GM19035 (cell line): Measurements from ENCODE around the gene MACO1.
"Not testable (repeated sequence)": the region's sequence is repeated elsewhere in the genome, so short reads cannot be mapped to it uniquely, and the experiment has no call there.

Experiments used
- ATAC-seq: cut with Tn5 transposase; IDR thresholded peaks from one replicate; pipeline ENCODE4 v1.9.1; 2021; ENCODE audit not compliant: unreplicated experiment

MACO1 gene

GRCh38 chr1:25420715-25421114 is 10.0 kb upstream of the MACO1 start, which contains the start of gene RHCE:
Gene RHCE (minus strand): TSS chr1:25420825. CDS start chr1:25420786, 39 bp downstream.
- not testable (repeated sequence) for ATAC-seq

DNA sequence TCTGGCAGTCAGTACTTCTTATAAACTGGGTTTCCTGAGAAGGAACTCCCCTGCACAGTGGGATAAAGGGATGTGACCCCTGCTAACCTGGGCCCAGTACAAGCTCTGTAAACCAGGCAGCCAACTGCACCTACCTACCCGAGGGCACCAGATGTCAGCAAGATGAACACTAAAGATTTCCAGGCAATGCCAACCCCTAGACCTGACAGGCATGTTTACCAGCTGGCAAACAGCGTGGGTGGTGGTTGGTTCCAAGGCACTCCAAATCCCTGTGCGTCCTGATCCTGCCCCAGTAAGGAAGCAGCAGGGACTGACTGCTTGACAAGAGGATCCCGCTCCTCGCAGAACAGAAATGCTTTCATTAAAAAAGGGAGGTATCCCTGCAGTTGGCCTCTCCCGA is 7.5 kb upstream of the MACO1 start:
- not testable (repeated sequence) for ATAC-seq

- ATAC-seq: no peak
These were observed 5.3 kb upstream of the MACO1 start for GRCh38 chr1:25425098-25426085.

DNA sequence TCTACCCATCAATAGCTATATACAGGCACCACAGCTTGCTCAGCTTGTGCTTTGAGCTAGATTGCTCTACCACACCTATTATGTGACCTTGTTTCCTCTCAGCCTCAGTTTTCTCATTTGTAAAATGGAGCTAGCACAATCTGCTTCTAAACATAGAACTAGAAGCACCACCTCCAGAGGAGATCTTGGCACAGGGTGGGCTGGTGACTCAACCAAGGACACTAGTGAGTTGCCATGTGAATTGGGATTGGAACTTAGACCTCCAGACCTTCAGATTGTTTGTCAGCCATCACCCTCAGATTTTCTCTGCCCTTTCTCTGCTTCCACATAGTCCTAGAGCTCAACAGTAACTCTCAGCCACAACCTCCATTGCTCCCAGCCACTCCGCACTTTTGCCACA is 3.0 kb upstream of the MACO1 start:
- no peak for ATAC-seq

- no peak for ATAC-seq
These were observed 2.1 kb upstream of the MACO1 start for GRCh38 chr1:25428475-25429166.

GRCh38 chr1:25430967-25431881 is 527 bp downstream of the MACO1 start:
- ATAC-seq: peak; percentile 37

GRCh38 chr1:25431955-25432719 is 1.4 kb downstream of the MACO1 start:
- ATAC-seq: no peak

DNA sequence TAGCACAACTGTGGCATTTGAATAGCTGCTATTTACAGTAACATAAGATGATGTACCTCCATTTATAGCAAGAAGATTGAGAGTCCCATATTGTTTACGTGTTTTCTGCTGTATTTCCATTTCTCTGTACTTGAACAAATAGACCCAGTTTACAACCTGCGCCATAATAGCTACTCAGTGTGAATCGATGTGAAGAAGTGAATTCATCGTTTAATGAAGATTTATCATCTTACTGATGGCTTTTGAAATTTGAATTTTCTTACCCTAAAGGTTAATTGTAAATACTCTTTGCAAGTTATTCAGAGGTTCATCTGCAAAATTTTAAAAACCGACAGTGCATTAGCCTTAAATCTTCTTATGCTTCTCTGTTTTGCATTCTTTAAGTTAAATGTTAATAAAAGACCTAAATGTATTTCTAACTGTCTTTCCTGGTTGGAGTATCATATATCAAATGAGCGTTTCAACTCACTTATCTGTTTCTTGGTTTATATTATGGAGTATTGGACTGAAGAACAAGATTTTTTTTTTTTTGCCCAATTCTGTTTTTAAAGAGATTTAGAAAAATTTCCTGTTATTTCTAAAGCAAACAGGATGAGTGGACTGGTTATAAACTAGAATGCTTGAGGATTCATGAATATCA is 2.2 kb downstream of the MACO1 start:
- ATAC-seq: no peak

GRCh38 chr1:25433389-25434186 is 2.9 kb downstream of the MACO1 start:
- ATAC-seq: no peak

- ATAC-seq: no peak
These were observed 4.9 kb downstream of the MACO1 start for GRCh38 chr1:25435397-25436108.

GRCh38 chr1:25437672-25438071 is 7.0 kb downstream of the MACO1 start:
- ATAC-seq: no peak

GRCh38 chr1:25439287-25439686 is 8.6 kb downstream of the MACO1 start:
- ATAC-seq: no peak

- no peak for ATAC-seq
These were observed 11.5 kb downstream of the MACO1 start for GRCh38 chr1:25442178-25442577.

- no peak for ATAC-seq
These were observed 12.5 kb downstream of the MACO1 start for GRCh38 chr1:25443030-25443699.

- not testable (repeated sequence) for ATAC-seq
These were observed 13.9 kb downstream of the MACO1 start for GRCh38 chr1:25444604-25445003.

DNA sequence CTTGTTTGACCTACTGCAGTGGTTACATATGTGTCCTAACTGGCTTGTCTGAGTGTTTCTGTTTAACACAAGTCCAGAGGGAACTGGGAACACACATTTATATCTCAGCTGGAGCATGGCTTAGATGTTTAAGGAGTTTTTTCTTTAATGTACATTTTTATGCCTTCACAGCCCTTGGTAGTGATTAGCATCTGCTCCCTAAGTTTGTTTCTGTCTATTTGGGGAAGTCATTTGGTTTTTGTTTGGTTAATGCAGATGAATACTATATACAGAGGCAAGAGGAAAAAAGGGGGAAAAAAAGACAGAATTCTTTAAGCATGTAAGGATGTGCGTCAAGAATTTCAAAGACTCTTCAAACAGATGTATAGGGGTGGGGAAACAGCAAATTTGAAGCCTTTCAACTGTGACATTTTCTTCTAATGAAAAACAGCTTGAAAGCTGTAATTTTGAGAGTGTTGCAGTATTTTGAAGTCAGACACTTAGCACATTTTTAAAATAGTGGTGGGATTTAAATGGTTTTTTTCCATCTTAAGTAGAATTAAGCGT is 15.4 kb downstream of the MACO1 start:
- ATAC-seq: no peak

DNA sequence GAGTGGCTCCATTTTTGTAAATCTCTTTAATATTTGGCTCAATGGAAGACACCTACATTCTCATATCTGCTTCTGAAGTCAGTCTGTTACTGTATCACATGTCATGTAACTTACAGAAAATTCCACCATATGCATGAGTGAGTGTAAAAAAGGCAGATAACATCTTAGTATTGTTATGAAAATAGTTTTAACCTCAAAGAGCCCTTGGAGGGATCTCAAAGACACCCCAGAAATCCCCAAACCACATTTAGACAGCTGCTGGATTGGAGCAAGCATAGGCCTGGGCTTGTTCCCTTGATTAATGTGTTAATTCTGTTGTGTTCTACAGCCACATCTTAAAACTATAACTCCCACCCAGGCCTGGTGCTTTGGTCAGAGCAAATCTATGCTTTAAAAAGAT is 16.9 kb downstream of the MACO1 start:
- peak; percentile 67 for ATAC-seq
